GM04504 (cell line): ENCODE measurements around the gene ZNF232.
A peak's percentile ranks its signal among the peaks of the same experiment; 100 is the strongest.
"Not testable (repeated sequence)": the region's sequence is repeated elsewhere in the genome, so short reads cannot be mapped to it uniquely, and the experiment has no call there.

Source experiments
- DNase-seq: peaks from one replicate; pipeline ENCODE4 v3.0.0-alpha.2; 2012; ENCODE audit warnings: low read depth

Gene ZNF232

DNA sequence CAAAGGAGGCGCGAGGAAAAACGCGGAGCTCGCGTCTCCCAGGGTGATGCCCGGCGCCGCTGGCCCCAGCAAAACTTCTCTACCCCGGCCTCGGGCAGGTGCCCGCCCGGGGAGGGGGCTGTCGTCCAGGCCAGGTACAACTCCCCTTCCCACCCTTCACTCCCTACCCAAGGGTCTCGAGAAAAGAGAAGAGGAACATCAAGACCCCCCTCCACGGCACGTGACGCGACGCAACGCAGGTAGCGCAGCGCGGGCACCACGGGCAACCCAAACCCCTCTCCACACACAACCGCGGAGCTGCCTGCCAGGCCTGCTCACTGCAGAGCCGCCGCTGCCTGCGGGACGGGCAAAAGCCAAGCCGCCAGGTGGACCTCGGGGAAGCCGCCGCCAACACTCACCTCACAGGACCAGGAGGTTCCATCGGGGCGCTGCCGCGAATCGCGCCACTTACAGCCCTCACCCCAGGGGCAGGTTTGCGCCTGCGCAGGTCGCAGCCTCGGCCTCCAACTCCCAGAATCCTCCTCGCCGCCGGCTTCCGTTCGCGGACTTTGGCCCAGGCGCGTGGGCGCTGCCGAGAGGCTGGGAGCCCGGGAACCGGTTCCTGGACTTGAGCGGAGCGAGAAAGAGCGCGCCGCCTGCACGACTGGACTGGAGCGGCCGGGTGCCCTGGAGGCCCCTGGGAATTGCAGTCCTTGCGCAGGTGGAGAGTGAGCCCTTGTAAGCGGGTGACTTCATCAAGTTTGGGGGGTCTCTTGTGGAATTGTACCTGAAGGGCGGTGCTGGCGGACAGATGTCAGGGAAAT is at the start of gene ZNF232:
Gene ZNF232 (minus strand): TSS at position 477 of the 803 bp plus-strand sequence. CDS start 56 bp downstream, at position 421.
- peak; percentile 79 for DNase-seq

DNA sequence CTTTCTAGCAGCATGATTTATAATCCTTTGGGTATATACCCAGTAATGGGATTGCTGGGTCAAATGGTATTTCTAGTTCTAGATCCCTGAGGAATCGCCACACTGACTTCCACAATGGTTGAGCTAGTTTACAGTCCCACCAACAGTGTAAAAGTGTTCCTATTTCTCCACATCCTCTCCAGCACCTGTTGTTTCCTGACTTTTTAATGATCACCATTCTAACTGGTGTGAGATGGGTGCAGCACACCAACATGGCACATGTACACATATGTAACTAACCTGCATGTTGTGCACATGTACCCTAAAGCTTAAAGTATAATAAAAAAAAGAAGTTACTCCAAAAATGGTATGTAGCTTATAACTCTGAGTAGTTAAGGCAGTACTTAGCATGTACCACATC is 49.0 kb upstream of the ZNF232 start:
- not testable (repeated sequence) for DNase-seq

GRCh38 chr17:5146122-5146521 is 34.4 kb upstream of the ZNF232 start:
- DNase-seq = not testable (repeated sequence)

- not testable (repeated sequence) for DNase-seq
These were observed 31.2 kb upstream of the ZNF232 start for GRCh38 chr17:5142877-5143276.

DNA sequence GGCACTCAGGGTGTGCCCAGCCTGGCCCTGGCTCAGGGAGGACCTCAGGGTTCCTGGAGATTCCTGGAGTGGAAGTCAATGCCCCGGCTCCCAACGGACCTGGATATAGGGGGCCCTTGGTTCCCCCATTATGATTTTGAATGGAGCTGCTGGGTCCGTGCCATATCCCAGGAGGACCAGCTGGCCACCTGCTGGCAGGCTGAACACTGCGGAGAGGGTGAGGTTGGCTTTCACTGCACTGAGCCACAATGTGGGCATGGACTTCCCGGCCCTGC is 27.7 kb upstream of the ZNF232 start:
- DNase-seq = no peak

- DNase-seq = no peak
These were observed 27.2 kb upstream of the ZNF232 start for GRCh38 chr17:5138616-5139457.

GRCh38 chr17:5138198-5138544 is 26.5 kb upstream of the ZNF232 start:
- not testable (repeated sequence) for DNase-seq

DNA sequence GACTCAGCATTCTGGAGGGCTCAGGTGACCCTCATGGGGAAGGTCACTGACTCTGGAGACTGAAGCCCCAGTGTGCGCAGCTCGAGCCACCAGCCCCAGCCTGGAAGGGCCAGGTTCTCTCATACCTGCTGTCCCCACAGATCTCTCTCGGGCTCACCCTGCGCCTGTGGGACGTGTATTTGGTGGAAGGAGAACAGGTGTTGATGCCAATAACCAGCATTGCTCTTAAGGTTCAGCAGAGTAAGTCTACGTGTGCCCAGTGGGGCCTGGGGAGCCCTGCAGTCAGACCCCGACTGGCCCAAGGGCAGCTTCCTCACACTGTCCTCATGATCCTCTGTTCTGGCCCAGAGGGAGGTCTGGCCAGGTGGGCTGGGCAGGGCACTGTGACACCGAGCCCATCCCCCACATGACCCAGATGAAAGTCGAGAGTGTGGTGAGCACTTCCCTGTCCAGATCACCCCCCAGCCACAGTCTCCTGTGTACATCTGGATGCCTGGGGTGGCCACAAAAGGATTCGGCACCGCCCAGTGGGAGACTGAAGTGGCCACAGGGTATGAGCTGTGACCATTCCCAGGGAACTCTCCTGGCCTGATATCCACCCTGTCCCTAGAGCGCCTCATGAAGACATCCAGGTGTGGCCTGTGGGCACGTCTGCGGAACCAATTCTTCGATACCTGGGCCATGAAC is 26.0 kb upstream of the ZNF232 start:
- not testable (repeated sequence) for DNase-seq

DNA sequence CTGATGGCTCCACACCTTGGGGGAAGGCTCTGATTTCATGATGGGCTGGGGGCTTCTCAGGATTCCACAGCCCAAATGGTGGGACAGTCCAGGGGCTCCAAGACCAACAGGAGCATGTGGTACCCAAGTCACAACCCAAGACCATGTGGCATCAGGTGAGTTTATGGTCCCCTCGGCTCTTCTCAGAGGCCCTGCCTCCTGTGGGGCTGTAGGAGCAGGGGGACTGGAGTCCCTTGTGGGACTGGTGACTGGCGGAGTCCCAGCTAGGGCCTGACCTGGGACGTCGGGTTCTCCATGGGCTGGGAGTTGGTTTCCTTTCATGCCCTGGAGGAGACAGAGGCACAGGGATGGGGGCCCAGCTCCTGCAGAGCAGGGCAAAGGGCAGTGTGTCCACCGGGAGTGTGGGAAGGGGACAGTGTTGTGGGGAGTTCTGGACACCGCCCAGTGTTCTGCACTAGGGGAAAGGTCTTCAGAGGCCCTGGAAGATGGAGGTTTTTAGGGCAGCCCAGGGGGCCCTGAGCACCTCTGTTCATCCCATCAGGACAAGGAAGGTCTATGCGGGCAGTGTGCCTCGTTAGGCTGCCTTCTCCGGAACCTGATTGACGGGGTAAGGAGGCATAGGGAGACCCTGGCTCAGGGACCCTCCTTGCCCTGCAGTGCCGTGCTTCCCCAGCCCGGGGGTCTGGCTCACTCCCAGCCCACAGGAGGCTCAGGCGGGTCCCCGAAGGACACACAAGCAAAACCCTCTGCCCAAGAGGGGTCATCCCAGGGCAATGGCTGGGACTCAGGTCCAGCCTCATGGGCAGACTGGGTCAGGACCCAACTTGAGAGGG is 25.1 kb upstream of the ZNF232 start:
- DNase-seq = not testable (repeated sequence)

GRCh38 chr17:5135726-5136579 is 24.3 kb upstream of the ZNF232 start:
- DNase-seq = no peak

- DNase-seq = not testable (repeated sequence)
These were observed 23.5 kb upstream of the ZNF232 start for GRCh38 chr17:5135131-5135712.

- not testable (repeated sequence) for DNase-seq
These were observed 22.9 kb upstream of the ZNF232 start for GRCh38 chr17:5134571-5134970.

GRCh38 chr17:5133961-5134360 is 22.3 kb upstream of the ZNF232 start:
- not testable (repeated sequence) for DNase-seq

GRCh38 chr17:5133311-5133710 is 21.6 kb upstream of the ZNF232 start:
- DNase-seq = no peak

DNA sequence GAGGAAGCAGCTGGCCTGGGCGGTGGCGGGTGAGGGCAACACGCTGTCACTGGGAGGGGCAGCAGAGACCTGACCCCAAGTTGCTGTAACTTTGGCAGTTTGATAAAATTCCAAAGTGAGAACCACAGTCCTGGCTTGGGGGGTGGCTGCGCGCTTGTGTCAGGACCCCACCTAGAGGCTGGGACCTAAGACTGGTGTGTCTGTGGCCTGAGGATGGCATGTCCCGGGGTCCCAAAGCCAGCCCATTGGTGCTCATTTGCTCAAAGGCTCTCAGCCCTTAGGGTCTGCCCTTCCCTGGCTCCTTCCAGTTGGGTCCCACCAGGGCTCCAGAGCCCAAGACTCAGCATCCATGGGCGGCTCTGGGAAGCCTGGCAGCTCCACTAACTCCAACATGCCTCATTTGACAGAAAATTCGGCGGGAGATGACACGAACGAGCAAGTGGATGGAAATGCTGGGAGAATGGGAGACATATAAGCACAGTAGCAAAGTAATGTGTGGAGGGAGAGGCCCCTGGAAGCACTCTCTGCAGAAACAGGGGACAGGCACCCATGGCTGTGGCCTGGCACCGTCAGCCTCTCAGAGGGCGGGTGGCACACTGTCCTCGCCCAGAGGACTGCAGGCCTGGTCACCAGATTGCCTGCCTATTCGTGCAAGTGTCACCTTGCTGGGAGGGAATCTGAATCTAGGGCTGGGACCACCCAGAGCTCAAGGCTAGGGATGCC is 21.0 kb upstream of the ZNF232 start:
- DNase-seq = not testable (repeated sequence)

- DNase-seq = not testable (repeated sequence)
These were observed 20.3 kb upstream of the ZNF232 start for GRCh38 chr17:5131799-5132502.

DNA sequence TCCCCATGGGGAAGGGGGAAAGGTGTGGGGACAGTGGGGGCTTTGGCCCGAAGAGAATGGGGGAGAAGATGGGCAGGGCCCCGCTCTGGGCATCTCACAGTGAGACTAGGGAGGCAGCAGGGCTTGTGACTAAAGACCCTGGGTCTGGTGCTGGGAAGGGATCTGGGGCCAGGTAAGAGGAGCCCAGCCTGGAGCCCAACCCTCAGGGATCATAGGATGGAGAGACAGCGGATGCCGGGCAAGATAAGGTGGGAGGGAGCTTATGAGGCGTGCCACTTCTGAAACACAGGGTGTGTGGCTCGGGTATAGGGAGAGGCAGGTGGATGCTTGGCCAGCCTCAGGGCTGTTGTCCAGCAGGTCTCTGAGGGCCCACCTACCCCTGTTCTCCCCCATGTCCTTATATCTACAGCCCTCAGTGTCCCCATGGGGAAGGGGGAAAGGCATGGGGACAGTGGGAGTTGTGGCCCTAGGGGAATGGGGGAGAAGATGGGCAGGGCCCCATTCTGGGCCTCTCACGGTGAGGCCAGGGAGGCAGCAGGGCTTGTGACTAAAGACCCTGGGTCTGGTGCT is 19.6 kb upstream of the ZNF232 start:
- no peak for DNase-seq

DNA sequence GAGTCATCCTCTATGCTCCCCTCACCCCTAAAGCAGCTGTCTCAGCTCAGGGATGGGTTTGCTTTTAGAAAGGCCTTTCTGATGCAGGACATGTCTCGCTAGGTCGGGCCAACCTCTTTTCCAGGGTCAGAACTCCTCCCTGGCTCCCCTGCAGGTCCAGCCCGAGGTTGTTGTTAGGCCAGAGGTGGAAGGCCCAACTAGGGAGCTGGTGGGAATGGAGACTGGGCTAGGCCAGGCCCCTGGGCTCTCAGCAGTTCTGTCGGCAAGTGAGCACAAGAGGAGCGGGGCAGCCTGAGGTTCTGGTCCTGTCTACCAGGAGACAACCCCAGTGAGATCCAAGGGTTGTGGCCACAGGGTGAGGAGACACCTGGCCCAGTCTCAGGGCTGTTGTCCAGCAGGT is 19.0 kb upstream of the ZNF232 start:
- not testable (repeated sequence) for DNase-seq

DNA sequence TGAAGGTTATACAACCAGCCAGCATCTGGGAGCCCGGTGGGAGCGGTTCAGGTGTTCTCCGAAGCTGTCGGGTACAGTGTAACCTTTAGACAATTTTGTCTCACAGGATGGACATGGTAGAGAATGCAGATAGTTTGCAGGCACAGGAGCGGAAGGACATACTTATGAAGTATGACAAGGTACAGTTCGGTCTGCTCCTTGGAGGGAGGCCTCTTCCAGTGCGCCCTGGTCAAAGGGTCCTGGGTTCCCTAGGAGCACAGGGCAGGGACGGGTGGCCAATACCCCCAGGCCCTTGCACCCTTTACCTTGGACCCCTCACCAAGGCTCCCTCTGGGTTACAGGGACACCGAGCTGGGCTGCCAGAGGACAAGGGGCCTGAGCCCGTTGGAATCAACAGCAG is 18.6 kb upstream of the ZNF232 start:
- DNase-seq = not testable (repeated sequence)
